WTC11 (cell line): Measurements from ENCODE around the gene STH. TPM values are rescaled to one million over a fixed set of nuclear protein-coding genes. Genes with fewer than 3 reads are reported as not detected.

Source experiments
- ATAC-seq: fragments of 200-7000 bp; cut with Tn5 transposase; 2 replicates; pipeline ENCODE4 v1.10.0; 2021; ENCODE audit warnings: mild to moderate bottlenecking, moderate library complexity
- CTCF ChIA-PET: fragments of 300-600 bp; sonication (Branson Sonifier 250); formaldehyde crosslinking; loops from one replicate; lab custom pipeline; 2021; ENCODE audit warnings: antibody characterized with exemption; lab: Charles Lee
- POLR2A ChIA-PET: fragments of 350-600 bp; sonication (Branson Sonifier 250); formaldehyde crosslinking; loops from one replicate; lab custom pipeline; 2021; ENCODE audit warnings: antibody characterized with exemption; lab: Charles Lee
- DNase-seq: peaks from one replicate; pipeline ENCODE4 v3.0.0; 2021; ENCODE audit warnings: low spot score
- H3K27ac Mint-ChIP-seq: 2 replicates; pipeline ENCODE4 v1.8.0; 2021; ENCODE audit warnings: mixed read lengths
- H3K27me3 Mint-ChIP-seq: 2 replicates; pipeline ENCODE4 v1.8.0; 2021; ENCODE audit warnings: low read depth, mild to moderate bottlenecking, moderate library complexity, mixed read lengths
- H3K36me3 Mint-ChIP-seq: 2 replicates; pipeline ENCODE4 v1.8.0; 2021; ENCODE audit warnings: mixed read lengths
- H3K4me1 Mint-ChIP-seq: 2 replicates; pipeline ENCODE4 v1.8.0; 2022; ENCODE audit warnings: mixed read lengths
- H3K4me3 Mint-ChIP-seq: 2 replicates; pipeline ENCODE4 v1.8.0; 2021; ENCODE audit warnings: mild to moderate bottlenecking, moderate library complexity, mixed read lengths
- H3K9me3 Mint-ChIP-seq: 2 replicates; pipeline ENCODE4 v1.8.0; 2021; ENCODE audit warnings: mixed read lengths
- CREB1 ChIP-seq: sonication (generic); formaldehyde crosslinking; IDR thresholded peaks from 2 replicates; pipeline ENCODE4 v1.8.0; 2023; ENCODE audit warnings: mild to moderate bottlenecking, missing genetic modification reagents
- E2F4 ChIP-seq: sonication (generic); formaldehyde crosslinking; IDR thresholded peaks from 2 replicates; pipeline ENCODE4 v1.8.1; 2022; ENCODE audit warnings: low read depth, mild to moderate bottlenecking, moderate library complexity, missing genetic modification reagents, borderline replicate concordance
- GTF2I ChIP-seq: fragments of 250-450 bp; sonication (Bioruptor Pico); conservative IDR thresholded peaks from 2 replicates; pipeline ENCODE4 v1.4.0; 2021; ENCODE audit warnings: mild to moderate bottlenecking
- HMGA2 ChIP-seq: fragments of 250-450 bp; sonication (Bioruptor Pico); IDR thresholded peaks from 2 replicates; pipeline ENCODE4 v1.4.0; 2021; ENCODE audit warnings: mild to moderate bottlenecking, moderate library complexity
- HMGXB4 ChIP-seq: sonication (generic); formaldehyde crosslinking; IDR thresholded peaks from 2 replicates; pipeline ENCODE4 v1.8.1; 2023; ENCODE audit warnings: mild to moderate bottlenecking, moderate library complexity, missing genetic modification reagents
- KAT7 ChIP-seq: sonication (generic); formaldehyde crosslinking; IDR thresholded peaks from 2 replicates; pipeline ENCODE4 v1.8.1; 2023; ENCODE audit warnings: missing genetic modification reagents, mild to moderate bottlenecking, borderline replicate concordance
- MAX ChIP-seq: sonication (generic); formaldehyde crosslinking; IDR thresholded peaks from 2 replicates; pipeline ENCODE4 v1.8.0; 2022; ENCODE audit warnings: mild to moderate bottlenecking, missing genetic modification reagents
- NFE2L1 ChIP-seq: sonication (generic); formaldehyde crosslinking; IDR thresholded peaks from 2 replicates; pipeline ENCODE4 v1.8.1; 2023; ENCODE audit warnings: missing genetic modification reagents
- NR1H2 ChIP-seq: sonication (generic); formaldehyde crosslinking; IDR thresholded peaks from 2 replicates; pipeline ENCODE4 v1.9.0; 2021; ENCODE audit warnings: mild to moderate bottlenecking, moderate library complexity, missing genetic modification reagents
- NR2C2 ChIP-seq: sonication (generic); formaldehyde crosslinking; IDR thresholded peaks from 2 replicates; pipeline ENCODE4 v1.8.0; 2022; ENCODE audit warnings: mild to moderate bottlenecking, missing genetic modification reagents
- PRDM15 ChIP-seq: sonication (generic); formaldehyde crosslinking; IDR thresholded peaks from 2 replicates; pipeline ENCODE4 v1.8.0; 2022; ENCODE audit warnings: missing genetic modification reagents
- RORB ChIP-seq: fragments of 250-450 bp; sonication (Bioruptor Pico); IDR thresholded peaks from 2 replicates; pipeline ENCODE4 v1.9.0; 2021; ENCODE audit warnings: mild to moderate bottlenecking
- SMAD3 ChIP-seq: sonication (generic); formaldehyde crosslinking; IDR thresholded peaks from 2 replicates; pipeline ENCODE4 v1.8.0; 2022; ENCODE audit warnings: missing genetic modification reagents, mild to moderate bottlenecking, borderline replicate concordance
- SMAD4 ChIP-seq: sonication (generic); formaldehyde crosslinking; IDR thresholded peaks from 2 replicates; pipeline ENCODE4 v1.8.0; 2022; ENCODE audit warnings: mild to moderate bottlenecking, missing genetic modification reagents
- SP1 ChIP-seq: sonication (generic); formaldehyde crosslinking; conservative IDR thresholded peaks from 2 replicates; pipeline ENCODE4 v1.8.1; 2022; ENCODE audit warnings: missing genetic modification reagents
- ZNF219 ChIP-seq: sonication (generic); formaldehyde crosslinking; IDR thresholded peaks from 2 replicates; pipeline ENCODE4 v1.8.0; 2023; ENCODE audit warnings: missing genetic modification reagents, mild to moderate bottlenecking, borderline replicate concordance
- ZNF416 ChIP-seq: fragments of 250-450 bp; sonication (Bioruptor Pico); IDR thresholded peaks from 2 replicates; pipeline ENCODE4 v1.9.0; 2021; ENCODE audit warnings: mild to moderate bottlenecking, inconsistent platforms
- ZNF532 ChIP-seq: fragments of 250-450 bp; sonication (Bioruptor Pico); IDR thresholded peaks from 2 replicates; pipeline ENCODE4 v1.9.0; 2021; ENCODE audit warnings: mild to moderate bottlenecking, borderline replicate concordance
- ZNF671 ChIP-seq: fragments of 250-450 bp; sonication (Bioruptor Pico); IDR thresholded peaks from 2 replicates; pipeline ENCODE4 v1.8.0; 2021; ENCODE audit warnings: mild to moderate bottlenecking
- ZSCAN18 ChIP-seq: fragments of 250-450 bp; sonication (Bioruptor Pico); IDR thresholded peaks from 2 replicates; pipeline ENCODE4 v2.1.2; 2022; ENCODE audit warnings: mild to moderate bottlenecking, moderate library complexity
- total RNA-seq: library from RNA; stranded (reverse); gene quantifications from 3 replicates; pipeline ENCODE4 v1.2.3, GENCODE V29; 2021

Gene STH
- total RNA-seq, 1 experiment from 2014 or later = not detected

- DNase-seq = no peak
- TF ChIP-seq CREB1 (CRISPR knock-in tag) (no peak), PRDM15 (CRISPR knock-in tag) (no peak), ZNF532 (no peak), ZNF416 (no peak), GTF2I (CRISPR knock-in tag) (no peak), NFE2L1 (CRISPR knock-in tag) (no peak), ZNF219 (CRISPR knock-in tag) (no peak), ZNF671 (CRISPR knock-in tag) (no peak), SP1 (no peak), HMGXB4 (CRISPR knock-in tag) (no peak), SMAD3 (CRISPR knock-in tag) (no peak), SMAD4 (CRISPR knock-in tag) (no peak), E2F4 (no peak), RORB (CRISPR knock-in tag) (no peak), NR1H2 (CRISPR knock-in tag) (no peak)
- no peak overlapping the region for H3K4me3 Mint-ChIP-seq
- ATAC-seq = no peak
- CTCF ChIA-PET = interaction anchor here (1.0 to 1.5 kb wide), 2 partner anchors 20 to 333 kb away, joined by 4 to 8 read pairs; no protein-coding TSS in a partner anchor
- H3K27me3 Mint-ChIP-seq = peaks cover 19% of the 10 kb centered on the region
- no peaks in the 10 kb centered on the region for H3K36me3 Mint-ChIP-seq
- POLR2A ChIA-PET = no interaction called here
- H3K27ac Mint-ChIP-seq = no peak overlapping the region
- peaks cover 14% of the 10 kb centered on the region for H3K4me1 Mint-ChIP-seq
- no peaks in the 10 kb centered on the region for H3K9me3 Mint-ChIP-seq
Observed at GRCh38 chr17:45951941-45952340, 47.1 kb upstream of the STH start.

GRCh38 chr17:45952814-45953320 lies 46.2 kb upstream of the STH start:
- H3K4me1 Mint-ChIP-seq = peaks cover 14% of the 10 kb centered on the region
- TF ChIP-seq HMGA2 (no peak), NR2C2 (no peak), KAT7 (CRISPR knock-in tag) (no peak), ZSCAN18 (CRISPR knock-in tag) (no peak), MAX (CRISPR knock-in tag) (no peak)
- TF ChIP-seq, all 79 proteins: peak for 0
- ATAC-seq (no peak), DNase-seq (no peak)
- no peaks in the 10 kb centered on the region for H3K9me3 Mint-ChIP-seq
- CTCF ChIA-PET = no interaction called here
- peaks cover 19% of the 10 kb centered on the region for H3K27me3 Mint-ChIP-seq
- H3K27ac Mint-ChIP-seq = no peak overlapping the region
- POLR2A ChIA-PET = no interaction called here
- no peak overlapping the region for H3K4me3 Mint-ChIP-seq
- no peaks in the 10 kb centered on the region for H3K36me3 Mint-ChIP-seq
